GM19397 (cell line): Measurements from ENCODE around the gene ERH.
"Not testable (repeated sequence)": the region's sequence is repeated elsewhere in the genome, so short reads cannot be mapped to it uniquely, and the experiment has no call there.

ENCODE experiments used
- ATAC-seq: cut with Tn5 transposase; IDR thresholded peaks from one replicate; pipeline ENCODE4 v1.9.1; 2021; ENCODE audit warnings: mild to moderate bottlenecking, moderate library complexity; ENCODE audit not compliant: unreplicated experiment

The ERH gene

GRCh38 chr14:69398053-69398817, at the start of gene ERH, which contains the start of gene SLC39A9:
ERH (minus strand) TSS chr14:69398299; CDS start chr14:69398233, 66 bp downstream.
SLC39A9 (plus strand) TSS chr14:69398692; CDS start chr14:69399370, 678 bp downstream.
- peak; percentile 86 for ATAC-seq

- no peak for ATAC-seq
These were observed 45.3 kb upstream of the ERH start for GRCh38 chr14:69443296-69443805.

DNA sequence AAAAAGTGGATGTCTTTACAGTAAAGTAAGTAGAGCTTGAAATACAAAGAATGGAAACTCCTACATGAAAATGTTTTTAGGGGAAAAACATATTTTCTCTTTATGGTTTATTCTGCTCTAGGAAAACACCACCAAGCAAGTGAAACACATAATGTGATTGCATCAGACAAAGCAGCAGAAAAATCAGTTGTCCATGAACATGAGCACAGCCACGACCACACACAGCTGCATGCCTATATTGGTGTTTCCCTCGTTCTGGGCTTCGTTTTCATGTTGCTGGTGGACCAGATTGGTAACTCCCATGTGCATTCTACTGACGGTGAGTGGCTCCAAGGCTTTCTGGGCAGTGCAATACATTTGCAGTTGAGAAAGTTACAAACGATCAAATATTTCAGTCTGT, 43.8 kb upstream of the ERH start:
- ATAC-seq = peak; percentile 91

- no peak for ATAC-seq
These were observed 41.6 kb upstream of the ERH start for GRCh38 chr14:69439521-69440270.

- ATAC-seq = no peak
These were observed 34.3 kb upstream of the ERH start for GRCh38 chr14:69432364-69432763.

DNA sequence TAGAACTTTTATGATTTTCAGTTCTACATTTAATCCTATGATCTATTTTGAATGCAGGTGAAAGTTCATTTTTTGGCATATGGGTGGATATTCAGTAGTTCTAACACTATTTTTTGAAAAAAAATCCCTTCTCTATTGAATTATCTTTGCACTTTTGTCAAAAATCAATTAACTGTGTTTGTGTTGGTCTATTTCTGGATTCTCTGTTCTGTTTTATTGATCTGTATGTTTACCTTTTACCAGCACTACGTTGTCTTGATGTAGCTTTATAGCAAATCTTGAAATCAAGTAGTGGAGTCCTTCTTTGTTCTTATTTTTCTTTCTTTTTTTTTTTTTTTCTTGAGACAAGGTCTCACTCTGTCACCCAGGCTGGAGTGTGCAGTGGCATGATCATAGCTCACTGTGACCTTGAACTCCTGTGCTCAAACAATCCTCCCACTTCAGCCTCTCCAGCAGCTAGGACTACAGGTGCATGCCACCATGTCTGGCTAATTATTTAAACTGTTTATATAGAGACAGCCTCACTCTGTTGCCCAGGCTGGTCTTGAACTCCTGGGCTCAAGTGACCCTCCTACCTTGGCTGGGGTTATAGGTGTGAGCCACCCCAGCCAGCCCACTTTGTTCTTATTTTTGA, 32.3 kb upstream of the ERH start:
- ATAC-seq = no peak

GRCh38 chr14:69429643-69430042, 31.5 kb upstream of the ERH start:
- no peak for ATAC-seq

GRCh38 chr14:69428289-69428998, 30.3 kb upstream of the ERH start:
- ATAC-seq = peak; percentile 69

- ATAC-seq = no peak
These were observed 29.5 kb upstream of the ERH start for GRCh38 chr14:69427596-69427995.

DNA sequence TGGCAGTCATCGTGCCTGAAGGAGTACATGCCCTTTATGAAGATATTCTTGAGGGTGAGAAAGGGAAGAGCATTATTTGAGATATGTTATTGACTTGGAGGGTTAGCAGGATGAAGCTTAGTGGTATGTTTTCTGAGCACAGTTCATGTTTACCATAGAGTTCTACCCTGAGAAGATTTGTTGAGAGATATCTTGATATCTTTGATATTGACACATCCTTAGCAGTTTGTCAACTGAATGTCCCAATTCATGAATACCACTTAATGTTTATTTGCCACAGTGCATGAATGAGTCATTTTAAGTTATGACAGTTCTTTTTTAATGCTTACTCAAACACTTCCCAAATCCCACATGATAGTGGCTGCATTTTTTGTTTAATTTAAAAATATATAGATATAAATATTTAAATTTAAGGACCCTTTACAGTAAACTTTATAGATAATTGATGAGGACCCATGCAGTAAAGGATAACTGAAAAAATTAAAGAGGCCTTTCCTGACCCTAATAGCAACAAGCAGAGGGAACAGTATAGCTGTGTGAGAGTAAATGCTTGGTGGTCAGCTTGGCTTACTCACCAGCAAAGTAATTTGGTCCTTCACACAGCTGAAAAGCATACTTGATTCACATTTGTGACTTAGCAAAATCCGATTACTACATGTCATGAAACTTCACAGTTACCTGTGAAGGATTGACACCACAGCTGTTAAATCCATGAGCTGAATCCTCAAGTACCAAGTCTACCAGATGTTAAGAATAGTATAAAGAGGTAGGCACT, 26.2 kb upstream of the ERH start:
- no peak for ATAC-seq

DNA sequence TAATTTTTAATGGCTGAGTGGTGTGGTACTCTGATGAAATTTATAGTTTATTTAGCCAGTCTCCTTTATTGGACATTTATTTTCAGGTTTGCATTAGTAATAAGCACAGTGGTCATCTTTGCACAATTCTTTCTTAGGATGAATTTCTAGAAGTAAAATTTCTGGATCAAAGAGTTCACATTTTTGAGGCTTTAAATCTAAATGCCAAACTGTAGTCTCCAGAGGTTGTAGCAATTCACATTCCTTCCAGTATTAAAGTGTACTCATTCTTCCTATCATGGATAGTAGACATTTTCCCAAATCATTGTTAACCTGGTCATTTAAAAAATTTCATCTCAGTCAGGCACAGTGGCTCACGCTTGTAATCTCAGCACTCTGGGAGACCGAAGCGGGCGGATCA, 25.2 kb upstream of the ERH start:
- no peak for ATAC-seq

DNA sequence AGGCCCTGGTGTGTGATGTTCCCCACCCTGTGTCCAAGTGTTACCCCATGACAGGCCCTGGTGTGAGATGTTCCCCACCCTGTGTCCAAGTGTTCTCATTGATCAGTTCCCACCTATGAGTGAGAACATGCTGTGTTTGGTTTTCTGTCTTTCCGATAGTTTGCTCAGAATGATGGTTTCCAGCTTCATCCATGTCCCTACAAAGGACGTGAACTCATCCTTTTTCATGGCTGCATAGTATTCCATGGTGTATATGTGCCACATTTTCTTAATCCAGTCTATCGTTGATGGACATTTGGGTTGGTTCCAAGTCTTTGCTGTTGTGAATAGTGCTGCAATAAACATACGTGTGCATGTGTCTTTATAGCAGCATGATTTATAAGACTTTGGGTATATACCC, 18.0 kb upstream of the ERH start:
- ATAC-seq = not testable (repeated sequence)

DNA sequence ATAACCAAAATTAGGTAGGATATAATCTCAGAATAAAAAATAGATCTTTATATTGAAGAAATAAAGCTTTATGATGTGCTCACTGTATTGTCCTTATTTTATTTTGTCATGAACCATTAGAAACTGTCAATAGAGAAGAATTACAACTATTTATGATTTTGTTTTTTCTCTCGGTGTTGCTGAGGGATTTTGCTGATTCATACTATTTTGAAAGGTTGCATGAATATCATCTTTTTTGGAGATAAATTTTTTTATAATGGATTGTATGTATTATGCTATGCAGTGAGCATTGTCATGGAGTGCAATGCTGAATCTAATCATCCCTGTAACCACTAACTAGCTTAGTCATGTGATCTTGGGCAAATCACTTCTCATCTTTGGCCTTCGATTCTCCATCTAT, 15.4 kb upstream of the ERH start:
- no peak for ATAC-seq

DNA sequence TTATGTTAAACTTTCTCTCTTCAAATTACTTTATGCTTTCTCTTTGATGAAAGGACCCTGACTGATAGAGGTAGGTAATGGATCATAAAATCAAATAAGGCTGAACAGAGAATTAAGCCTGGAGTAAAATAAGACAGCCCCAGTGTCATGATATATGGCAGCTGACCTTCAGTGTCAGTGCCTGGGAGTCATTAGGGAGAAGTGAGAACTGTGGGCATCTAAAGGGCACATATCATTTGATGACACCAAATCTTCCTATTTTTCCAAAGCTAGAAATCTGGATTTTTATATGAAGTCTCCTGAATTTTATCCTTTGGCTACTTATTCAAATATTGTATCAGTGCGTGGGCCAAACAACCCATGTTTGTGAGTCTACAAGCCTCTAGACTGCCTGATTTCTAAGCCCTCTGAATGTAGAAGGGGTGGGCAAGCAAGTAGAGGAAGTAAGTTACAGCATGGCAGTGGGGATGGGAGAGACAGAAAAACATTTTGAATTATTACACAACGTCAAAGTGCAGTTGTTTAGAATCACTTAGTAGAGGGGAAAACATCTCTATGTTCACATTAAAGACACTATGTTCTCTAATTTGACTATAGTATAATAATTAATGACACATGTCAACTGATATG, 10.3 kb upstream of the ERH start:
- ATAC-seq = no peak

- ATAC-seq = no peak
These were observed 7.7 kb upstream of the ERH start for GRCh38 chr14:69405762-69406161.

DNA sequence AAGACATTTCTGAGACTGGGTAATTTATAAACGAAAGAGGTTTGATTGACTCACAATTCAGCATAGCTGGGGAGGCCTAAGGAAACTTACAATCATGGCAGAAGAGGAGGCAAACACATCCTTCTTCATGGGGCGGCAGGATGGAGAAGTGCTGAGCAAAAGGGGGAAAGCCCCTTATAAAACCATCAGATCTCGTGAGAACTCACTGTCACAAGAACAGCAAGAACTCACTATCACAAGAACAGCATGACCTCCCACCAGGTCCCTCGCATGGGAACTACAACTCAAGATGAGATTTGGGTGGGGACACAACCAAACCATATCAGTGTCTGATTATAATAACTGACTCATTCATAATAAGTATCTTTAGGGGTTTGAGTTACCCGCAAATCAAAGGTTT, 6.8 kb upstream of the ERH start:
- no peak for ATAC-seq

DNA sequence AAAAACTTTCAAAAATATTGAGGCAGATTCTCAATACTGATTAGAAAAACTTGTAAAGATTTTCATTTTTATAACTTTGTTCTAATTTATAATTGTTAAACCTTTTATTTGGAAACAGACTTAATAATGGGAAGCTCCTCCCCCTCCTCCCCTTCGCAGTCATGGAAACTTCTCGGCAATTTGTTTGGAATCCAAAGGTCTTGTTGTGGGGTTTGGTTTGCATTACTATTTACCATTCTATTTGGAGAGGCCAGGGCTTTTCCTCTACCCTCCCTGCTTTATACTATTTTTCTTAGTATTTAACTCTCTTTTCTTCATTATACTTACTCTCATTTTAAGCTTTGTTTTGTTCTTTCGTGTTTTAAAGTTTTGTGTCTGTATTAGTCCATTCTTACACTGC, 6.4 kb upstream of the ERH start:
- no peak for ATAC-seq

DNA sequence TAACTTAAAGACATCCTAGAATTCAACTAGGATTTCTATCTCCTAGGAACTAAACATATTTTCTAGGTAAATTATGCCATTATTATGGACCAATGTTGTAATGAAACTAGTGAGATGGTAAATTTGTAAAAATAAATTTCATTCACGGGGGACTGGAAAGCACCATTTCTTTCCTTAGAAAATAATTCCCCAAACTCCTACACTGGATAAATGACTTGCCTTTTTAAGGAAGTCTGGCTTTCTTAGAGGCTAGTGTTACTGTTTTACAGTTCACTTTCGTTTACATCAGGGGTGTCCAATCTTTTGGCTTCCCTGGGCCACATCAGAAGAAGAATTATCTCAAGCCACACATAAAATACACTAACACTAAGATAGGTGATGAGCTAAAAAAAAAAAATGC, 3.7 kb upstream of the ERH start:
- no peak for ATAC-seq

GRCh38 chr14:69400154-69400553, 2.1 kb upstream of the ERH start:
- no peak for ATAC-seq

GRCh38 chr14:69399750-69400149, 1.7 kb upstream of the ERH start:
- ATAC-seq = no peak
